ENCODE results near the gene FOXD1.

DNA sequence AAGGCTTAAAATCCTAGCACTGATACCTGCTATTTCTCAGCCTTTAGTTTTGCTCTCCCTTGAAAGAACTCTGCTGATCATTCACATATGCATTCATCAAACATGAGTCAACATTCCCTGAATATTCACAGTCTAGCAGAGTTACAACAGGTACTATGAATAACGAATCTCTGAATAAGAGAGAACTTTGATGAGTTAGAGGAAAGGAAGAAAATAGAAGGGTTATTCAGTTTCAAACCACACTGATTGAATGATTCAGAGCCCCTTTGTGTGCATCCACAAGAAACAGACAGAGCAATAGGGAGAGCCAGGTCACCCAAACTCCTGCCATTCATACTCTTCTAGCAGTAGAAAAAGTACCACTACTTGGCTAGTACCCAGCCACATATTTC lies 36.0 kb downstream of the FOXD1 start:
- TF ChIP-seq, protein P1, sequence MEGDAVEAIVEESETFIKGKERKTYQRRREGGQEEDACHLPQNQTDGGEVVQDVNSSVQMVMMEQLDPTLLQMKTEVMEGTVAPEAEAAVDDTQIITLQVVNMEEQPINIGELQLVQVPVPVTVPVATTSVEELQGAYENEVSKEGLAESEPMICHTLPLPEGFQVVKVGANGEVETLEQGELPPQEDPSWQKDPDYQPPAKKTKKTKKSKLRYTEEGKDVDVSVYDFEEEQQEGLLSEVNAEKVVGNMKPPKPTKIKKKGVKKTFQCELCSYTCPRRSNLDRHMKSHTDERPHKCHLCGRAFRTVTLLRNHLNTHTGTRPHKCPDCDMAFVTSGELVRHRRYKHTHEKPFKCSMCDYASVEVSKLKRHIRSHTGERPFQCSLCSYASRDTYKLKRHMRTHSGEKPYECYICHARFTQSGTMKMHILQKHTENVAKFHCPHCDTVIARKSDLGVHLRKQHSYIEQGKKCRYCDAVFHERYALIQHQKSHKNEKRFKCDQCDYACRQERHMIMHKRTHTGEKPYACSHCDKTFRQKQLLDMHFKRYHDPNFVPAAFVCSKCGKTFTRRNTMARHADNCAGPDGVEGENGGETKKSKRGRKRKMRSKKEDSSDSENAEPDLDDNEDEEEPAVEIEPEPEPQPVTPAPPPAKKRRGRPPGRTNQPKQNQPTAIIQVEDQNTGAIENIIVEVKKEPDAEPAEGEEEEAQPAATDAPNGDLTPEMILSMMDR (conservative IDR thresholded peaks at IDR 0.05; ENCODE audit: low read depth, low read length) = no peak
- TF ChIP-seq POLR2A (IDR thresholded peaks at IDR 0.05; ENCODE audit: low read depth, low read length) (no peak), CEBPB (IDR thresholded peaks at IDR 0.05; ENCODE audit: low read depth, low read length) (no peak), SMC3 (IDR thresholded peaks at IDR 0.05; ENCODE audit: low read depth, low read length) (no peak), MAZ (IDR thresholded peaks at IDR 0.05; ENCODE audit: borderline replicate concordance, low read depth, low read length) (no peak)

Measured in IMR-90 (cell line).